Gastrocnemius medialis (tissue), 4 donors: ENCODE measurements around the gene ZNF160.
"Not testable (repeated sequence)": the region's sequence is repeated elsewhere in the genome, so short reads cannot be mapped to it uniquely, and the experiment has no call there.

Experiments used
- POLR2A ChIP-seq, 2 donors: fragments of 450-650 bp; IDR thresholded peaks; one replicate each; pipeline ENCODE4 v1.6.1; 2017; ENCODE audit warnings: antibody characterized with exemption in 2 of 2, mild to moderate bottlenecking in 2 of 2, moderate library complexity in 2 of 2
- TF ChIP-seq, protein P1 (sequence below), 5 experiments: fragments of 450-650 bp in 3 of 5; fragments of 200-600 bp in 2 of 5; sonication (generic) in 2 of 5; IDR thresholded peaks in 4 of 5; conservative IDR thresholded peaks in 1 of 5; 1 replicate in 4 of 5; 2 replicates in 1 of 5; pipeline ENCODE4 v1.5.1; 2016 to 2019; ENCODE audit warnings: antibody characterized with exemption in 5 of 5, mild to moderate bottlenecking in 3 of 5, moderate library complexity in 3 of 5

DNA sequence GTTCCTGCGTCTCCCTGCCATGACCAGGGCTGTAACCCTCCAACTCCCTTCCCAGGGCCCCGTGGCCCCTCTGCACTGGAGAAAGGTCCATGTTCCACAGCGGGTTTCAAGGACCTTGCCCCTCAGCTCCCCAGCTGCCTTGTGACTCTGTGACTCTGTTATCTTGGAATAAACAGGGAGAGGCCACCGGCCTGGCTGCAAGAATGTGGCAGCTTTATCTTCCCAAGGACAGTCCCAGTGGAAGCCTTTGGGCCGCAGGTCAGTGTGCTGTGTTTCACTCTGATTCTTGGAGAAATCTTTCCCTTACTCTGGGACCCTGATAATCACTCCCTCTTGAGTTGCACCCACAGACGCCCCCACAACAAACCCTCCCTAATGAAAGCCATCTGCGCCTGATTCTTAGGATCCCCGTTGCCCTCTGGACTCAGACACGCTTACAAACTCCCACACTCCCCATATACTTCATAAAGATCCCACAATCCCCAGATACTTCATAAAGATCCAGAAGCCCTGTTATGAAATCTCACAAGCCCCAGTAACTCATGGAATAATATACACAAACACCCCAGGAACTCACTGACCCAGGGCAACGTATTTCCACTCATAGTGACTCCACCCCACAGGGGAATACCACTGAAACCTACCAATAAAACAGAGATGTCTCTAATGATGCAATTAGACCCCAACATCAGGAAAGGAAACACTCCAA is 6.1 kb downstream of the ZNF160 start:
- not testable (repeated sequence) for TF ChIP-seq POLR2A (IDR thresholded peaks at IDR 0.05)
- TF ChIP-seq, protein P1, sequence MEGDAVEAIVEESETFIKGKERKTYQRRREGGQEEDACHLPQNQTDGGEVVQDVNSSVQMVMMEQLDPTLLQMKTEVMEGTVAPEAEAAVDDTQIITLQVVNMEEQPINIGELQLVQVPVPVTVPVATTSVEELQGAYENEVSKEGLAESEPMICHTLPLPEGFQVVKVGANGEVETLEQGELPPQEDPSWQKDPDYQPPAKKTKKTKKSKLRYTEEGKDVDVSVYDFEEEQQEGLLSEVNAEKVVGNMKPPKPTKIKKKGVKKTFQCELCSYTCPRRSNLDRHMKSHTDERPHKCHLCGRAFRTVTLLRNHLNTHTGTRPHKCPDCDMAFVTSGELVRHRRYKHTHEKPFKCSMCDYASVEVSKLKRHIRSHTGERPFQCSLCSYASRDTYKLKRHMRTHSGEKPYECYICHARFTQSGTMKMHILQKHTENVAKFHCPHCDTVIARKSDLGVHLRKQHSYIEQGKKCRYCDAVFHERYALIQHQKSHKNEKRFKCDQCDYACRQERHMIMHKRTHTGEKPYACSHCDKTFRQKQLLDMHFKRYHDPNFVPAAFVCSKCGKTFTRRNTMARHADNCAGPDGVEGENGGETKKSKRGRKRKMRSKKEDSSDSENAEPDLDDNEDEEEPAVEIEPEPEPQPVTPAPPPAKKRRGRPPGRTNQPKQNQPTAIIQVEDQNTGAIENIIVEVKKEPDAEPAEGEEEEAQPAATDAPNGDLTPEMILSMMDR (IDR thresholded peaks at IDR 0.05 in 4 of 5, conservative IDR thresholded peaks at IDR 0.05 in 1 of 5): not testable (repeated sequence)
